ENCODE measurements around the gene FGFR2.

Gene FGFR2

GRCh38 chr10:121598263-121599249 lies at the start of gene FGFR2:
Gene FGFR2 (minus strand): TSS chr10:121598444. CDS start chr10:121593817, 4,627 bp downstream.
- peak; percentile 52 to 77 (median 53) for DNase-seq

DNA sequence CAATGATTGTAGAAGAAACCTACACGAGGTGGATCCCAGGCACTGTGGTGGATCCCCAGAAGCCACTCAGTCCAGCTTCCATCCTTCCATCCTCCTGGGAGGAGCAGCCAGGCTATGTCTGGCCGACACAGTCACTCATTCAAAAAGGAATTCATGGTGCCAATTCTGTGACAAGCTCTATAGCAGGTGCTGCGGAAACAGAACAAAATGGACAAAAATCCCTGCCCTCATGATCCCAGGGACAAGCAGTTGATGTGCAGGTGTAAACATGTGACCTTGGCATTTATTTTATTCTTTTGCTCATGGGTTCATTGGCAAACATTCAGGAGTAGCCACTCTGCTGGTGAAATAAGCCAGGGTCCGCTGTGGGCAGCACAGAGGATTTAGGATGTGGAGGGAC lies 49.2 kb upstream of the FGFR2 start:
- DNase-seq, result no peak

DNA sequence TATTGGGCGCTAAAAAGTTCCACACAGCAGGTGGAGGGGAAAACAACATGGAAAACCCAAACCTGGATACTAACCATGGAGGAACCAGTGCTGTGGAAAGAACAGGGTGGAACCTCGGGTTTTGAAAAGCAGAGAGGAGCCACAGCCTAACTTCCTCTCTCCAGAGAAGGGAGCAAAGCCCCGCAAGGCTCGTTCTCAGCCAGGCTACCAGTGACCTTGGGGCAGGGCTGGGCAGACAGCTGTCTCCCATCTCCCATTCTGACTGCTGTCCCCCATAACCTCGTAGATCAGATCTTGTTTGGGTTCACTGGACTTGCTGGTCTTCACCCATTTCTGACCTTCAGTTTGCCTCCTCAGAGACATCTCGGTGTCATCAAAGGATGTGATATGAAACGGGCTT lies 47.5 kb upstream of the FGFR2 start:
- no peak for DNase-seq

GRCh38 chr10:121644501-121644900 lies 46.3 kb upstream of the FGFR2 start:
- no peak for DNase-seq

DNA sequence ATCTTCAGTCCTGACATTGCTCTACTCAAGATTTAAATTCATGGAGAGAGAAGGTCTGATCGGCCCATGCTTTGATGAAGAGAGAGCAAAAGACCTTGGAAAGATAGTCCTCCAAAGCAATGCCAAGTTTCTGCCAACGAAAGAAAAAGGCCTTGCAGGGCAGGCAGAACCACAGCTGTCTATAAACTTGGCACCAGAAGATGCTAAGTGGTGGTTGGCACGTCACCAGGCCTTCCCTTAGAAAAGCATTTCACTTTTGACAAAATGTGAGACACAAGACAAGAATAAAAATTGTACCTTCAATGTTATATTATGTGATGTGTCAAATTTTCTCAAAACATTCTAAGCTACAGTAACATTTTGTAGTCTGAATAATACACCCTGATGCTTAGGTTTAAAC lies 42.0 kb upstream of the FGFR2 start:
- no peak for DNase-seq

DNA sequence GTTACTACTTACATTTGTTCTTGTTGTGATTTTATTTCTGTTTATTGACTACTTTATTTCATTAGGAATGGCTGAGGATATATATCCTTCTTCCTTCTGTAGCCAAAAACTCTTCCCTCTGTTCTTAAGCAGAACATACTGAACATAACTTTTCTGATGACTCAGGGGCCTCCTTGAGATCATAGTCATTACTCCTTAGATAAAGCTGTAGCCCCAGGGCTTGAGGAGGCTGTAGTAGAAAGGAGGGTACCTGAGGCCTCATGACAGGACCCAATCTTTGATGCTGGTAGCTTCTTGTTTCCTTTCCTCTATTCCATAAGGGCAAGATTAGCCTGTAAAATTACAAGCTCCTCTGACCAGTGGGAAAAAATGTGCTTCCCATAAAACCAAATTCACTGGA lies 41.2 kb upstream of the FGFR2 start:
- DNase-seq, result no peak

GRCh38 chr10:121637437-121637836 lies 39.2 kb upstream of the FGFR2 start:
- DNase-seq, result no peak

- DNase-seq, result no peak
These were observed 34.8 kb upstream of the FGFR2 start for GRCh38 chr10:121633056-121633455.

DNA sequence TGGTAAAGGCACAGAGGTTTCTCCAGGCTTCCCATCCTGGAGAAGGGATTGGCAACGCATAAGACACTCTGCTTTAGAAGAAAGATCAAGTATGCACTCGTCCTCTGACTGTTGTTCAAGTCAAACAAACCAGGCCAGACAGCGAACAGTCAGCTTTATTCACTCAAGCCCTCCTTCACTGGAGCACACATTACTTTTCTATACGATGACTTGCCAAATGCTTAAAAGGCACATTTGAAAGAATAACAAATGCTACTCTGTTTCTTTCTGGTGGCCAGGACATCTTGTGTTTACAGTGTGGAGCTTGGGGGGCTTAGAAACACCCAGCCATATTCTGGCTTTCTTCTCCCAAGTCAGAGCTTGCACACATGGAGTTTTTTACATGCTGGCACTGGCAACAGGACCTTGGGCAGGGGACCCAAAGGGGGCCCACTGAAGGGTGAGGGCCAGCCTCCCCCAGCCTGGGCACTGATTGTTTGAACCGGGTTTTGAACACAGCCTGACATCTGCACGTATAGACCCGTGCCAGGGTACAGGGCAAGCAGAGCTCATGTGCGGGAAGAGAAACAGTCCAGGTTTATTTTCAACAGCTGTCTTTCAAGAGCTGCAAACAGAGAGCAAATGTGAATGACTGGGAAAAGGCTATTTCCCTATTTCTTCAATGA lies 33.3 kb upstream of the FGFR2 start:
- DNase-seq, result no peak

DNA sequence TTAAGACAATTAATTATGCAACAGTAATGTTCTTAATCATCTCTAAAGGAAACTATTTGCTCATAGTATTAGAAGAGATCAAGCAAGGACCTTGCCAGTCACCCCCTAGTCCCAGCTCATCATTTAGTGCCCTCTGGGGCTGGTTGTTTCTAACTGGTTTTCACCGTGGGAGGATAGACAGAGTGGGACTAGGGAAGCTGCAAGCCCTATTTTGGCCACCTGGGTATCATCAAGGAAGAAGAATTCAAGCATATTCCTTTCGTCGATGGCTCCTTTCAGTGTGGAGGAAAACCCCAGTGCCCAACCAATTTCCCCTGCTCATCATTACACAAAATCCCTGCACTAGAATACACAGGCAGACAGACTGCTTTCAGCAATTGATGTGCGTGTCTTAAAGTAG lies 30.6 kb upstream of the FGFR2 start:
- DNase-seq, result no peak

DNA sequence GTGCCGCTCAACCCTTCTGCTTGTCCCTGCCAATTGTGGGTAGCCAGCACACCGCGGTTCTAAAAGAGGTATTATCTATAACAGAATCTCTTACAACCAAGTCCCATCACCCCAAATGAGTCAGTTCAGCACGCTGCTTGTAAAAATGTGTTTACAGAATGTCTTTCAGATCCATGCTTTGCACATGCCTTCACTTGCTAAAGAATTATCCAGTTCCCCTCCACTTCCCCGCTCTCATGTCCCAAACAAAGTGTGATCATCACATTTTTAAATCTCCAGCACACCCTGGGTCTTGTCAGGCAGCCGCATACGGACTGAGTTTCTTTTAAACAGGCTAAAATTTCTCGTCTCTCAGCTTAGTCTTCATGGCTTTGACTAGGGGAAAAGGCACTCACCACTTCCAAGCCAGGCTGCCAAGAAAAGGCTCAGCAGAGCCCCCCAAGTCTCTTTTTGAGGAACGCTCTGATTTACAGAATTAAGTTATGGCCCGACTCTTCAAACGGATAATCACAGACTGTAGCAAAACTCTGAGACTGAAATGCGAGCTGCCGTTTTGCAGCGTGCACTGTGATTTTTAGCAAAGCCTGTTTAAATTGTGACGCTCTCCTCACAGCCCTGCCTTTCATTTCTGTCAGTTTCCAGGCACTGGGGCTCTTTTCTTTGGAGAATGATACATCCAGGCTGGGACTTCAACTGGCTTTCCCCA lies 29.8 kb upstream of the FGFR2 start:
- no peak for DNase-seq

GRCh38 chr10:121624836-121625486 lies 26.7 kb upstream of the FGFR2 start:
- DNase-seq, result peak in 1 of 3 experiments; percentile 16

- DNase-seq, result no peak
These were observed 20.7 kb upstream of the FGFR2 start for GRCh38 chr10:121618906-121619305.

DNA sequence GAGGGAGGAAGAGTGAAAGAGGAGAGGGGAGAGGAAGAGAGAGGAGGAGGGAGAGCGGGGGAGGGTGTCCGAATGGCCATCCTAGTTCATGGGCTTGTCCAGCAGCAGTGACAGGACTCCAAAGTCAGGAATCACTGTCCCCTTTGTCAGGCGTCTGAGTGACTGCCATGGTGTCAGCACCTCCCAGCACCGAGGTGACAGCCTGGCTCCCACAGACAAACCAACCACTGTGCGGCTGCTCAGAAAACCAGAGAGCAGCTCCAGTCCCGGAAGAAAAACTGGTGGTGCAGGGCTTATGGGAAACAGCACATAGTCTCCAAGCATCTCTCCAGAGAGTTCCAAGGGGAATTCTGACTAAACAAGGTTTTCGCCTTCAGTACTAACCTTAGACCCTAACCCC lies 18.9 kb upstream of the FGFR2 start:
- no peak for DNase-seq

DNA sequence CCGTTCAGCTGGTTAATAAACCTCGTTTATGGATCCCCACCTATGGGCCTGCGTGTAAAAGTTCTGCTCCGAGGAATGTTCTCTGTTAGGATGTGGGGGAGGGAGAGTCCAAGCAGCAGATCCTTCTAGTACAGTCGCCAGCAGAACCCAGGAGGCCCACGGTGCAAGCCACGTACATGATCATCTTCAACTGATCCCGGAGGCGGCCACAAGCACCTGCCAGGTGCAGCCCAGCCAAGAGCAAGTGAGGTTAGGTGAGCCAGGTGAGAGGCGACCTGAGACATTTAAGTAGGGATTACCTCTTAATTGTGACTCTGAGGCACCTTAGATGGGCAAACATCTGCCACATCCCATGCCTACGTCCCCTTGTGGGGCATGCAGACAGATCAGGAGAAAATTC lies 18.0 kb upstream of the FGFR2 start:
- DNase-seq, result no peak

GRCh38 chr10:121615836-121616235 lies 17.6 kb upstream of the FGFR2 start:
- DNase-seq, result no peak

GRCh38 chr10:121615435-121615793 lies 17.2 kb upstream of the FGFR2 start:
- DNase-seq, result no peak

DNA sequence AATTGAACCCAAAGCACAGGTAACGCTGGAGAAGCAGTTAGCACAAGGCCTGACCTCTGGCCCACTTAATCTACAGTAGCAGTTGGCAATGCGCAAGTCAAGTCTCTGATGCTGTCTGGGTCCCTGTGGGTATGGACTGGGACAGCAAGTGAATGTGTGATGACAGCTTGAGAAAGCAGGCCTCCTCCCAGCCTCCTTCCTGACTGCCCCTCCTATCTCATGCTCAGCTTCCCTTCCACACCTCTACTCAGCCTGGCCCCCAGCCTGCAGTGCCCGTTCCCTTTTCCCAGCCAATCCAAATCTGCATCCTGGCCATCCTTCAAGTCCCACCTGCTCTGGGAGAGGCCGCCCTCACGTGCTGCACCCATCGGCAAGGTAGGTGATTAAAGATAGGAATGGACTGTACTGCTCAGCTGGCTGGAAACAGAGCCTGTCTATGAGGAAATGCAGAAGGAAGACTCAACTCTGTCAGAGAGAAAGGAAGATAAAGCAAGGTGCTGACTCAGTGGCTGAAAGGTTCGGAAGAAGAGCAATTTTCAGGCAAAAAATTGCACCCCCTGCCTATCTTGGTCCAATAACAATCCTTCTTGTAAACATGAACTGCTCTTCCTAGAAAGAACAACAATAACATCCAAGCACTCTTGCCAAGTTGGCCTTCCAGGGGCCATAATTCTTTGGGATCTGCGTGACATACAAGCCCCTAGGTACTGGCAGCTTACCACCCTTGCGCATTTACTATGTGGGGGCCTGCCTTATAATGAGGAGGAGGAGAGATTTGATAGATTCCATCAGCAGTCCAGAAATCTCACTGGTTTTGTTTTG lies 16.6 kb upstream of the FGFR2 start:
- no peak for DNase-seq

GRCh38 chr10:121613456-121613855 lies 15.2 kb upstream of the FGFR2 start:
- no peak for DNase-seq

GRCh38 chr10:121611393-121612159 lies 13.3 kb upstream of the FGFR2 start:
- DNase-seq, result no peak

GRCh38 chr10:121610798-121611323 lies 12.6 kb upstream of the FGFR2 start:
- no peak for DNase-seq

Data from NCI-H1417 (cell line).